Stromal cell of bone marrow (primary cell): ENCODE results near the gene ELOVL7.
"Not testable (repeated sequence)": the region's sequence is repeated elsewhere in the genome, so short reads cannot be mapped to it uniquely, and the experiment has no call there.

ENCODE experiments used
- DNase-seq: peaks from one replicate; pipeline ENCODE4 v3.0.0-alpha.2; 2012; ENCODE audit warnings: low read depth

The ELOVL7 gene

DNA sequence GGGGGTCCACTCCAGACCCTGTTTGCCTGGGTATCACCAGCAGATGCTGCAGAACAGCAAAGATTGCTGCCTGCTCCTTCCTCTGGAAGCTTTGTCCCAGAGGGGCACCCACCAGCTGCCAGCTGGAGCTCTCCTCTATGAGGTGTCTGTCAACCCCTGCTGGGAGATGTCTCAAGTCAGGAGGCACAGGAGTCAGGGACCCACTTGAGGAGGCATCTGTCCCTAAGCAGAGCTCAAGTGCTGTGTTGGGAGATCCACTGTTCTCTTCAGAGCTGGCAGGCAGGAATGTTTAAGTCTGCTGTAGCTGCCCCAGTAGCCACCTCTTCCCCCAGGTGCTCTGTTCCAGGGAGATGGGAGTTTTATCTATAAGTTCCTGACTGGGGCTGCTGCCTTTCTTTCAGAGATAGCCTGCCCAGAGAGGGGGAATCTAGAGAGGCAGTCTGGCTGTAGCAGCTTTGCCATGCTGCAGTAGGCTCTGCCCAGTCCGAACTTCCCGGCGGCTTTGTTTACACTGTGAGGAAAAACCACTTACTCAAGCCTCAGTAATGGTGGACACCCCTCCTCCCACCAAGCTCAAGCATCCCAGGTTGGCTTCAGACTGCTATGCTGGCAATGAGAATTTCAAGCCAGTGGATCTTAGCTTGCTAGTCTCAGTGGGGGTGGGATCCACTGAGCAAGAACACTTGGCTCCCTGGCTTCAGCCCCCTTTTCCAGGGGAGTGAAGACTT lies 128.7 kb downstream of the ELOVL7 start:
- DNase-seq, result not testable (repeated sequence)

DNA sequence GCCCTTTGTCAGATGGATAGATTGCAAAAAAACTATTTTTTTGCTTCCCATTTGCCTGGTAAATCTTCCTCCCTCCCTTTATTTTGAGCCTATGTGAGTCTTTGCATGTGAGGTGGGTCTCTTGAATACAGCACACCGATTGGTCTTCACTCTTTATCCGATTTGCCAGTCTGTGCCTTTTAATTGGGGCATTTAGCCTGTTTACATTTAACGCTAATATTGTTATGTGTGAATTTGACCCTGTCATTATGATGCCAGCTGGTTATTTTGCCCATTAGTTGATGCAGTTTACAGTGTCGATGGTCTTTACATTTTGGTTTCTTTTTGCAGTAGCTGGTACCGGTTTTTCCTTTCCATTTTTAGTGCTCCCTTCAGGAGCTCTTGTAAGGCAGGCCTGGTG lies 131.1 kb downstream of the ELOVL7 start:
- no peak for DNase-seq

DNA sequence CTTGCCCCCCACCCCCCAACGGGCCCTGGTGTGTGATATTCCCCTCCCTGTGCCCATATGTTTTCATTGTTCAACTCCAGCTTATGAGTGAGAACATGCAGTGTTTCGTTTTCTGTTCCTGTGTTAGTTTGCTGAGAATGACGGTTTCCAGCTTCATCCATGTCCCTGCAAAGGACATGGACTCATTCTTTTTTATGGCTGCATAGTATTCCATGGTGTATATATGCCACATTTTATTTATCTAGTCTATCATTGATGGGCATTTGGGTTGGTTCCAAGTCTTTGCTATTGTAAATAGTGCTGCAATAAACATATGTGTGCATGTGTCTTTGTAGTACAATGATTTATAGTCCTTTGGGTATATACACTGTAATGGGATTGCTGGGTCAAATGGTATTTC lies 132.2 kb downstream of the ELOVL7 start:
- not testable (repeated sequence) for DNase-seq

DNA sequence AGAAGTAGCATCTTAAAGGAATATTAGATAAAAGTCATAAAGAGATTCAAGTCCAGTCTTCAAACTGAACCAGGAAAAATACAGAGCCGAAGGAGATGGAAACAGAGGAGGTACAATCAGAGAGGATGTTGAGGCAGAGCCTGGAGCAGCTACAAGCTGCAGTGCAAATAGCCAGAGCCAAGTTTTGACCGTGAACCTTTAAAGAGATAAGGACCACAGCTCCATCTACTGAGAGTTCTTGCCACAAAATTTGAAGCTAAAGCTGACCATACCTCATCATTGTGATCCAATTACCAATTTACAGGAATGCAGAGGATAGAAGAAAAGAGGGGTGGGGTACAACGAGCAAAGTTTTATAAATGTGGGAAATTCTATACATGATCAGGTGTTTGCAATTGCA lies 133.7 kb downstream of the ELOVL7 start:
- DNase-seq, result no peak

DNA sequence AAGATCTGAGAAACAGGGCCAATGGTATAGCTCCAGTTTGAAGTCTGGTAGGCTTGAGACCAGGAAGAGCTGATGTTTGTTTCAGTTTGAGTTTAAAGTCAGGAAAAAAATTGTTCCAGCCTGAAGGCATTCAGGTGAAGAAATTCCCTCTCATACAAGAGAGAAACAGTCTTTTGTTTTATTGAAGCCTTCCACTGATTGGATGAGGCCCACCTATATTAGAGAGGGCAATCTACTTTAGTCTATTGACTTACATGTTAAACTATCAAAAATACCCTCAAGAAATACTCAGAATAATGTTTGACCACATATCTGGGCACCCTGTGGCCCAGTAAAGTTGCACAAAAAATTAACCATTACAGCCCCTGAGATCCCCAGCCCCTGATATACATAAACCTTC lies 138.9 kb downstream of the ELOVL7 start:
- no peak for DNase-seq

DNA sequence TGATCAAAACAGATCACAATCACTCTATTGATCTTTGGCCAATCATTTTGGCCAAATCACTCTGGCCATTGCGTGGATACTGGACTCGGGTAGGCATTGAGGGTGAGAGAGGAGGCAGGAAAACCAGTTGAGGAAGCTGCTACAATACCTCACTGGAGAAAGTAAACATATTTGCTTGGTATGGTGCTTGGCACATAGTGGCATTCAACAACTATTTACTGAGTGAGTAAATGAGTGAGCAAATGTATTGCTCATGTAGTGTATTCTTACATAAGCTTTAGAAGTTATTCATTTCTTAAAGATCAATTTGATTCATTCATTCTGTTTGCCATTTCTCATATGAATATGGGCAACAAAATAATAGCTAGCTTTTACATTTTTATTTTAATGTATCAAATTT lies 140.1 kb downstream of the ELOVL7 start:
- DNase-seq, result no peak
